GM12878 (cell line): Measurements from ENCODE around the gene IFT88.

Source experiments
- BHLHE40 ChIP-seq, 2 experiments: fragments of 450-650 bp in 1 of 2; IDR thresholded peaks; 2 replicates each; pipeline ENCODE4 v1.6.1; 2011 to 2017; ENCODE audit warnings: low read depth in 2 of 2, borderline replicate concordance in 1 of 2, improper control_type of control experiment in 1 of 2, low read length in 1 of 2, mild to moderate bottlenecking in 1 of 2
- EZH2 ChIP-seq: IDR thresholded peaks from 2 replicates; pipeline ENCODE4 v1.6.1; 2012; ENCODE audit warnings: low read depth, mild to moderate bottlenecking, control low read depth, inconsistent platforms, low read length, borderline replicate concordance; ENCODE audit not compliant: control insufficient read depth
- FOS ChIP-seq: IDR thresholded peaks from 3 replicates; pipeline ENCODE4 v1.6.1; 2011; ENCODE audit warnings: borderline replicate concordance; ENCODE audit not compliant: insufficient read length; ENCODE audit errors: extremely low read depth
- HCFC1 ChIP-seq: fragments of 150-350 bp; IDR thresholded peaks from 2 replicates; pipeline ENCODE4 v1.6.1; 2014; ENCODE audit warnings: low read length
- MYC ChIP-seq: IDR thresholded peaks from 2 replicates; pipeline ENCODE4 v1.6.1; 2011; ENCODE audit warnings: mild to moderate bottlenecking, low read length, moderate library complexity, inconsistent platforms; ENCODE audit not compliant: insufficient read depth, insufficient replicate concordance, insufficient read length, severe bottlenecking
- NR2C2 ChIP-seq: IDR thresholded peaks from 2 replicates; pipeline ENCODE4 v1.6.1; 2011; ENCODE audit warnings: borderline replicate concordance, low read depth; ENCODE audit not compliant: control insufficient read depth, insufficient read length
- SIN3A ChIP-seq: IDR thresholded peaks from 2 replicates; pipeline ENCODE4 v1.6.1; 2012; ENCODE audit warnings: low read depth, low read length, improper control_type of control experiment
- TAF1 ChIP-seq: IDR thresholded peaks from 2 replicates; pipeline ENCODE4 v1.6.1; 2011; ENCODE audit warnings: mild to moderate bottlenecking, low read depth, low read length, borderline replicate concordance
- ZNF207 ChIP-seq: fragments of 450-650 bp; IDR thresholded peaks from 2 replicates; pipeline ENCODE4 v1.6.1; 2014; ENCODE audit warnings: antibody characterized with exemption, mild to moderate bottlenecking, borderline replicate concordance
- ZNF217 ChIP-seq: fragments of 450-650 bp; IDR thresholded peaks from 2 replicates; pipeline ENCODE4 v1.6.1; 2017; ENCODE audit warnings: antibody characterized with exemption, mild to moderate bottlenecking
- TF ChIP-seq, protein P1 (sequence below), 3 experiments: IDR thresholded peaks in 2 of 3; conservative IDR thresholded peaks in 1 of 3; 2 replicates each; pipeline ENCODE4 v1.5.1; 2011; ENCODE audit warnings: low read depth in 3 of 3, low read length in 3 of 3, mild to moderate bottlenecking in 3 of 3, control low read depth in 2 of 3, moderate library complexity in 2 of 3, inconsistent platforms in 1 of 3, mixed read lengths in 1 of 3; ENCODE audit not compliant: control insufficient read depth in 2 of 3, insufficient read depth in 1 of 3; ENCODE audit errors: extremely low read depth in 1 of 3
- TF ChIP-seq, protein P2 (sequence below): IDR thresholded peaks from 2 replicates; pipeline ENCODE4 v1.6.1; 2011; ENCODE audit warnings: mild to moderate bottlenecking, low read depth, low read length, moderate library complexity; ENCODE audit not compliant: insufficient replicate concordance

DNA sequence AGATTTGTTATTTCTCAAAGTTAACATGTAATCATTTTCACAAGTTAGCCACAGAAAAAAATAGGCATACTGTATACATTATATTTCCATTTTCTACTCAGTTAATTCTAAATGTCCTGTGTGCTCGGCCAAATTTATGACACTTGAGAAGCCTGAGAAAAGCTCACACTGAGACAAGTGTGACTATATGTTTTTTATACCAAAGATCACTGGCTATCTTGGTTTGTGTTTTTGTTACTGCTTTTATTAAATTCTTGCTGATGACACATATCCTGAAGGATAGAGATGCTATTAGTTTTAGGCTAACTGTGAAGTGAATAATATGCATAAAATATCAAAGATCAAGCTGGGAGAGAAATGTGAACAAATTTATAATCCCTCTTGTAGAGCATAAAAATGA lies 87.2 kb downstream of the IFT88 start:
- no peak for TF ChIP-seq SIN3A
- TF ChIP-seq NR2C2: no peak
- no peak for TF ChIP-seq EZH2
- TF ChIP-seq HCFC1: no peak
- TF ChIP-seq TAF1: no peak
- TF ChIP-seq, protein P1, sequence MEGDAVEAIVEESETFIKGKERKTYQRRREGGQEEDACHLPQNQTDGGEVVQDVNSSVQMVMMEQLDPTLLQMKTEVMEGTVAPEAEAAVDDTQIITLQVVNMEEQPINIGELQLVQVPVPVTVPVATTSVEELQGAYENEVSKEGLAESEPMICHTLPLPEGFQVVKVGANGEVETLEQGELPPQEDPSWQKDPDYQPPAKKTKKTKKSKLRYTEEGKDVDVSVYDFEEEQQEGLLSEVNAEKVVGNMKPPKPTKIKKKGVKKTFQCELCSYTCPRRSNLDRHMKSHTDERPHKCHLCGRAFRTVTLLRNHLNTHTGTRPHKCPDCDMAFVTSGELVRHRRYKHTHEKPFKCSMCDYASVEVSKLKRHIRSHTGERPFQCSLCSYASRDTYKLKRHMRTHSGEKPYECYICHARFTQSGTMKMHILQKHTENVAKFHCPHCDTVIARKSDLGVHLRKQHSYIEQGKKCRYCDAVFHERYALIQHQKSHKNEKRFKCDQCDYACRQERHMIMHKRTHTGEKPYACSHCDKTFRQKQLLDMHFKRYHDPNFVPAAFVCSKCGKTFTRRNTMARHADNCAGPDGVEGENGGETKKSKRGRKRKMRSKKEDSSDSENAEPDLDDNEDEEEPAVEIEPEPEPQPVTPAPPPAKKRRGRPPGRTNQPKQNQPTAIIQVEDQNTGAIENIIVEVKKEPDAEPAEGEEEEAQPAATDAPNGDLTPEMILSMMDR (IDR thresholded peaks at IDR 0.05 in 2 of 3, conservative IDR thresholded peaks at IDR 0.05 in 1 of 3; ENCODE audit: control insufficient read depth in 2 of 3, extremely low read depth in 1 of 3, insufficient read depth in 1 of 3, low read depth in 3 of 3, low read length in 3 of 3): no peak
- no peak for TF ChIP-seq ZNF207
- TF ChIP-seq ZNF217: no peak
- no peak for TF ChIP-seq BHLHE40 (IDR thresholded peaks at IDR 0.05; ENCODE audit: borderline replicate concordance in 1 of 2, low read depth in 2 of 2, low read length in 1 of 2)
- TF ChIP-seq, protein P2, sequence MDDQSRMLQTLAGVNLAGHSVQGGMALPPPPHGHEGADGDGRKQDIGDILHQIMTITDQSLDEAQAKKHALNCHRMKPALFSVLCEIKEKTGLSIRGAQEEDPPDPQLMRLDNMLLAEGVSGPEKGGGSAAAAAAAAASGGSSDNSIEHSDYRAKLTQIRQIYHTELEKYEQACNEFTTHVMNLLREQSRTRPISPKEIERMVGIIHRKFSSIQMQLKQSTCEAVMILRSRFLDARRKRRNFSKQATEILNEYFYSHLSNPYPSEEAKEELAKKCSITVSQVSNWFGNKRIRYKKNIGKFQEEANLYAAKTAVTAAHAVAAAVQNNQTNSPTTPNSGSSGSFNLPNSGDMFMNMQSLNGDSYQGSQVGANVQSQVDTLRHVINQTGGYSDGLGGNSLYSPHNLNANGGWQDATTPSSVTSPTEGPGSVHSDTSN: no peak
- no peak for TF ChIP-seq MYC
- no peak for TF ChIP-seq FOS
